MM.1S (cell line): ENCODE results near the gene DGAT2.

ENCODE experiments used
- CTCF ChIP-seq: fragments of 300-600 bp; sonication (generic); IDR thresholded peaks from 2 replicates; pipeline ENCODE4 v1.5.1; 2016; ENCODE audit warnings: antibody characterized with exemption, low read length, mixed read lengths
- EZH2phosphoT487 ChIP-seq: fragments of 300-600 bp; sonication (generic); IDR thresholded peaks from 2 replicates; pipeline ENCODE4 v1.6.1; 2018; ENCODE audit warnings: antibody characterized with exemption, low read length

DNA sequence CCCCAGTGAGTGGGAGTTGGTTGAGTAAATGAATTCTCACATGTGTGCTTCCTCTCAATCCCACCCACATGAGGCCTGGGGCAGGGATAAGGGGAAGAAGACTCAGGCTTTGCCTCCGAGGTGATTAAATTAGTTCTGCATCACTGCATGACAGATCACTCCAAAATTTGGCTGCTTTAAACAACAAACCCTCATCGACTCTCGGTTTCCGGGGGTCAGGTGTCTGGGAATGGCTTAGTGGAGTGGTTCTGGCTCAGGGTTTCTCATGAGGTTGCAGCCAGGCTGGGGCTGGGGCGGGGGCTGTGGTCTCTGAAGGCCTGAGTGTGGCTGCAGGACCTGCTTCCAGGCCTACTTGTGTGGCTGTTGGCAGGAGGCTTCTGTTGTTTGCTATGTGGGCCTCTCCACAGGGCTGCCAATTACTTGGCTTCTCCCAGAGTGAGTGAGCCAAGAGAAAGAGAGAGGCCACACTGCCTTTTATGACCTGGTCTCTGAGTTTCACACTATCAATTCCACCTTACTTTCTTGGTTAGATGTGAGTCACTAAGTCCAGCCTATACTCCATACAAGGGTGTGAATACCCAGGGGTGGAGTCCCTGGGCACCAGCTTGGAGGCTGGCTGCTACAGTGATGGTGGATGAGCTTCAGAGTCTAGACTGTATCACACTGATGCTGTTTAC lies 35.0 kb upstream of the DGAT2 start:
- TF ChIP-seq EZH2phosphoT487 (no peak), CTCF (no peak)
